Bronchial epithelial cell (primary cell): Measurements from ENCODE around the gene RER1. TPM values are rescaled to one million over a fixed set of nuclear protein-coding genes. Genes with fewer than 3 reads are reported as not detected.

Experiments
- DNase-seq: peaks from one replicate; pipeline ENCODE4 v3.0.0-alpha.2; 2010; ENCODE audit warnings: low read depth
- FAIRE-seq: peaks from 2 replicates; lab custom pipeline; 2011; peaks lifted over from hg19 to GRCh38; lab: Jason Lieb, UNC
- H3K27me3 ChIP-seq: 2 replicates; pipeline ENCODE4 v1.5.1; 2011; ENCODE audit warnings: low read length; ENCODE audit not compliant: control insufficient read depth, insufficient read depth
- H3K36me3 ChIP-seq: 2 replicates; pipeline ENCODE4 v1.5.1; 2011; ENCODE audit warnings: low read length; ENCODE audit not compliant: control insufficient read depth, insufficient read depth
- H3K4me3 ChIP-seq: 2 replicates; pipeline ENCODE4 v1.5.1; 2011; ENCODE audit warnings: mild to moderate bottlenecking, low read depth, low read length, control low read depth
- CTCF ChIP-seq: IDR thresholded peaks from 2 replicates; pipeline ENCODE4 v1.5.1; 2011; ENCODE audit warnings: mild to moderate bottlenecking, moderate library complexity, low read length, control low read depth, inconsistent platforms; ENCODE audit not compliant: insufficient read depth, severe bottlenecking
- total RNA-seq: library from RNA; depleted of rRNA; stranded (reverse); fragments of >200 nt; gene quantifications from 2 replicates; pipeline ENCODE4 v1.2.1, GENCODE V29; 2014

RER1 gene
- total RNA-seq, 1 donor from 2014 or later: 94.8 TPM

DNA sequence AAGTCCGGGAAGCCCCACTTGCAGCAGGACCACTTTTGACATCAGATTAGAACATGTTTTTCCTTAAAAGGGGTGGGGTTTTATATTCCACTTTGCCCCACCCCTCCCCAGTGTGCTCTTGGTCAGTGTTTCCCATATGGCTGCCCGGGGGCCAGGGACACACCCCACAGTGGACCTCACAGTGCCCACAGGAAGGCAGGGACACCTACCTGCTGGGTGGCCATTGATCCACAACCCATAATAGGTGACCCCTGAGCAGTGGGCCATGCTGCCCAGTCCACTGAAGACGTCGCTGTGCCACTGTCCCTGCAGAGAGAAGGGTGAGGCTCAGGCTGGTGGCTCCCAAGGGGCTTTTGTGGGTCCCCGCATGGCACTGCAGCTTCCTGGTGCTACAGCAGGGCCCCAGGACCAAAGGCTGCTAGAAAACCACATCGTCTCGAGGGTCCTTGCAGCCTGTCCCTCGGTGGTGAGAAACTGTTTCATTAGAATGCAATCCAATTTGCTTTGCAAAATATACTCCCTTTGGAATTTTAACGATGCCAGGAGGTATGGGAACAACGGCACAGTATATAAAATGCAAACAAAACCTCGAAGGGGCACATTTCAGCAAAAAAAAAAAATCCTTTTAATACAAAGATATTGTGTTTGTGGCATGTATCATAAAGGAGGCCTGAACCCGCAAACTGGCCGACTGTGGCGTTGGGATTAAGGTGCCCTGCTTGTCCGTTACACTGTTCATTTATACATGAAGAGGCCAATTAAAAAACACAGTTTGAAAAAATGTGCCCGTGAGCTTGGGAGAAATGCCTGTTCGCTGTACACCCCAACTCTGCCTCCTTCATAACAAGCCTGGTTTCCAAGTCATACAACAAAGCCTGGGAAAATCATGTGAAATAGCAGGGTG, 17.1 kb upstream of the RER1 start:
- DNase-seq: no peak

GRCh38 chr1:2375246-2375922, 16.3 kb upstream of the RER1 start:
- no peak for FAIRE-seq
- TF ChIP-seq CTCF: no peak
- H3K27me3 ChIP-seq: no peaks in the 10 kb centered on the region
- no peak overlapping the region for H3K4me3 ChIP-seq
- DNase-seq: no peak
- H3K36me3 ChIP-seq: no peaks in the 10 kb centered on the region

More for the DNA sequence above, 17.1 kb upstream of the RER1 start:
- H3K4me3 ChIP-seq: no peak overlapping the region
- H3K27me3 ChIP-seq: no peaks in the 10 kb centered on the region
- no peak for TF ChIP-seq CTCF
- H3K36me3 ChIP-seq: no peaks in the 10 kb centered on the region
- no peak for FAIRE-seq

GRCh38 chr1:2375923-2376260, 15.7 kb upstream of the RER1 start:
- Histone ChIP-seq H3K27me3 (no peaks in the 10 kb centered on the region), H3K36me3 (no peaks in the 10 kb centered on the region), H3K4me3 (no peak overlapping the region)
- FAIRE-seq (no peak), DNase-seq (no peak)
- no peak for TF ChIP-seq CTCF

DNA sequence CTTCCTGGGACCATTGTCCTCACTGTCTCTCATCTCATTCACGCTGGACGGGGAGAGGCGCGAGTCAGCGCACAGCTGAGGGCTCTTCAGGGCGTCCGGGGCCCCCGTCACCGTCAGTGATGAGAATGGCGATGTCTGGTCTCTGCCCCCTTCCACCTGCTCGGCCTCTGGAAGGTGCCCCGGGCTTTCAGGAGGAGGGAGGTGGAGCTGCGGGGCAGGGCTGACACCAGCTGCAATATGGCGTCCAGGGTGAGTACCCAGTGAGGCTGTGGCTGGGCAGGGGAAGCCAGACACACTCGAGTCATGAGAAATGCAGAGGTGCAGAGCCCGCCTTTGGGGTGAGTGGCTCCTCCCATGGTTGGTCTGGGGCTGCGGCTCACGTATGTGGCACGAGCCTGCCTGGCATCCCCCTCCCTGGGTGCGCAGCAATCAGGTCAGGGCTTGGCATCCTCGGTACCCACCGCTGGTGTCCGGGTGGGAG, 15.3 kb upstream of the RER1 start:
- Histone ChIP-seq H3K4me3 (no peak overlapping the region), H3K27me3 (no peaks in the 10 kb centered on the region), H3K36me3 (no peaks in the 10 kb centered on the region)
- DNase-seq (no peak), FAIRE-seq (no peak)
- no peak for TF ChIP-seq CTCF

DNA sequence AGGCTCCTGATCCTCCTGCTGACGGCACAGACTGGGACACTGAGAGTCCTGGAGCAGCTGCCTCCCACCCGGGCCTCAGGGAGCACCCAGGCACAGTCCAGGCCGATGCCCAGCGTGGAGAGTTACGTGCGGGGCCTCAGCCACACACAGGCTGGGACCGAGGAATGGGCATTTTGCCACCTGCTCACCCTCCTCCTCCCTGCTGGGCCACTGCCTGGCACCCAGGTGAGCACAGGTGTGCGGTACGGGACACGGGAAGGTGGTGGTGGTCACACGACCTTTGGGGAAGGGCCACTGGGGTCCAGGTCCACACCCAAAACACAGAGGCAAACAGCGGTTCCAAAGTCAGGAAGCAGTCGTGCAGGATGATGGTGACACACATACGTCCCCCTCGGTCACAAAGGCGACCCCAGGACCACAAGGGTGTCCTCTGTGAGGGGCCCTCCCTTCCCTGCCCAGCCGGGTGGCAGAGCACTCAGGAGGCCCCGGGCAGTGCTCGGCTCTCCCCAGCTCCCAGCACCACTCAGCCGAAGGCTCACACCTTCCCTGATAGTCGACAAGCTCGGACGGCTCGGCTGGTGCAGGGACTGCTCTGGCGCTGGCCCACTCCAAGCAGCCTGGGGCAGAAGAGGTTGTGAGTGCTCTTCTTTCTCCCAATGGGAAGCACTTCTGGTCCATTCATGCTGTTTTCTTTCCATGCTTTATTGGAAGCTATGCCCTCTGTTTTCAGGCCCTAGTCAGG, 14.5 kb upstream of the RER1 start:
- Histone ChIP-seq H3K27me3 (no peaks in the 10 kb centered on the region), H3K36me3 (no peaks in the 10 kb centered on the region), H3K4me3 (no peak overlapping the region)
- FAIRE-seq: no peak
- no peak for DNase-seq
- TF ChIP-seq CTCF: no peak
